ENCODE measurements around the gene RFT1. TPM values are rescaled to one million over a fixed set of nuclear protein-coding genes. Genes with fewer than 3 reads are reported as not detected.

Gene RFT1
- total and polyA plus RNA-seq, 7 experiments from 2014 or later = 16.0 to 32.0 (median 24.1) TPM

DNA sequence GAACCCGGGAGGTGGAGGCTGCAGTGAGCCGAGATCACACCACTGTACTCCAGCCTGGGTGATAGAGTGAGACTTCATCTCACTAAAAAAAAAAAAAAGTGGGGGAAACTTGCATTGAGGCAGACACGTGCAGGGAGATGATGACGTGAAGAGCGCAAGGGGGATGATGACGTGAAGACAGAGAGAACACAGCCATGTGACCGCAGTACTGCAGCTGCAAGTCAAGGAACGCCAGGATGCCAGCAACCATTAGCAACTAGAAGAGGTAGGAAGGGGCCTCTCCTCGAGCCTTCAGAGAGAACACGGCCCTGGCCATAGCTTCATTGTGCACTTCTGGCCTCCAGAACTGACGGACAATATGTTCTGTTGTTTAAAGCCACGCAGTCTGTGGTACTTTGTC, 28.3 kb downstream of the RFT1 start:
- H3K4me3 ChIP-seq (ENCODE audit: low read length) = no peak overlapping the region
- Mint-ChIP-seq H3K9me3 (no peaks in the 10 kb centered on the region), H3K4me1 (peaks cover 32 to 83% (median 63%) of the 10 kb centered on the region in 7 donors), H3K36me3 (peaks cover 8 to 30% (median 27%) of the 10 kb centered on the region in 5 donors), H3K27me3 (no peaks in the 10 kb centered on the region), H3K4me3 (peak overlapping the region in 7 of 10 donors; percentile 28 to 82 (median 68)), H3K27ac (peak overlapping the region in 8 of 9 donors; percentile 17 to 95 (median 72))
- ATAC-seq (no peak), DNase-seq (no peak)
- intact Hi-C loops (cut with micrococcal nuclease) = loop anchor here in 1 of 2 donors (1.0 to 2.0 kb wide), 2 partner anchors 8 to 29 kb away; no protein-coding TSS in a partner anchor
- no peak overlapping the region for H3K27ac ChIP-seq (ENCODE audit: low read depth, low read length)
- H3K4me1 ChIP-seq (ENCODE audit: control insufficient read depth in 2 of 2, insufficient read depth in 2 of 2, low read length in 2 of 2) = peaks cover 0 to 23% of the 10 kb centered on the region in 2 donors
- peaks cover 5 to 53% (median 8%) of the 10 kb centered on the region in 3 experiments for H3K36me3 ChIP-seq (ENCODE audit: control insufficient read depth in 2 of 3, insufficient read depth in 3 of 3, low read length in 3 of 3)
- H3K9me3 ChIP-seq (ENCODE audit: control insufficient read depth in 2 of 3, low read length in 3 of 3) = no peaks in the 10 kb centered on the region
- H3K27me3 ChIP-seq (ENCODE audit: control insufficient read depth in 2 of 2, insufficient read depth in 2 of 2, low read length in 2 of 2) = no peaks in the 10 kb centered on the region
- POLR2A ChIA-PET = interaction anchor here (1.3 kb wide), 1 partner anchor 8 kb away, joined by 4 read pairs; no protein-coding TSS in a partner anchor
- CTCF ChIA-PET = no interaction called here

DNA sequence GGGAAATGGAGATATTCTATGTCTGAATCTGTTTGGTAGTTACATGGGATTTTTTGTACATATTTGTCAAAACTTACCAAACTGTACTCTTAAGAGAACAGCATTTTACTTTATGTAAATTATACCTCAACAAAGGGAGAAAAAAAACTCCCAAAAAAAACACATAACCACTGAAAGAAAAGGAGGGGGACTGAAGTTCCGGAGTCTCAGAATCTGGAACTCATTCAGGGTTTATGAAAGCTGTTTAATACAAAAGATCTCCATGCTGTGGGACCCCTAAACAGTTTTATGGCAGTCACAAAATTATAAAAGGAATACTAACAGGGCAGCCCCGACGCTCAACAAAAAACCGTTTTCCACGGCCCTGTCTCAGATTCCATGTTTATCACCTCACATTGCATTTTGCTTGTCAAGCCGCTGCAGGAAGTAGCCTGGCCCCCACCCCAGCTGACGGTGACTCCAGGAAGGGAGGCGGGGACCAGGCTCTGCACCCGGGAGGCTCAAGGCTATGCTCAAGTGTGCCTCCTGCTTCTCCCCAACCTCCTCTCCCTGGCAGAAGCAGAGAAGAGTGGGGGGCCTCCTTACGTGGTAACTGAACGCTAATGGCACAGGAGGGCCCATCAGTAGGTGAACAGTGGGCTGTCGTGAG, 29.3 kb downstream of the RFT1 start:
- Mint-ChIP-seq H3K36me3 (peaks cover 5 to 30% (median 21%) of the 10 kb centered on the region in 5 donors), H3K4me1 (peaks cover 32 to 77% (median 63%) of the 10 kb centered on the region in 7 donors), H3K9me3 (no peaks in the 10 kb centered on the region), H3K4me3 (peak overlapping the region in 9 of 10 donors; percentile 13 to 82 (median 69)), H3K27ac (peak overlapping the region in 8 of 9 donors; percentile 0 to 95 (median 81)), H3K27me3 (no peaks in the 10 kb centered on the region)
- DNase-seq (peak in 6 of 9 donors; percentile 21 to 50 (median 38)), ATAC-seq (peak; percentile 46)
- peaks cover 5 to 49% (median 8%) of the 10 kb centered on the region in 3 experiments for H3K36me3 ChIP-seq (ENCODE audit: control insufficient read depth in 2 of 3, insufficient read depth in 3 of 3, low read length in 3 of 3)
- intact Hi-C loops (cut with micrococcal nuclease) = no loop called here
- H3K9me3 ChIP-seq (ENCODE audit: control insufficient read depth in 2 of 3, low read length in 3 of 3) = no peaks in the 10 kb centered on the region
- CTCF ChIA-PET = no interaction called here
- H3K4me1 ChIP-seq (ENCODE audit: control insufficient read depth in 2 of 2, insufficient read depth in 2 of 2, low read length in 2 of 2) = peaks cover 0 to 23% of the 10 kb centered on the region in 2 donors
- H3K27ac ChIP-seq (ENCODE audit: low read depth, low read length) = peak overlapping the region; percentile 44
- POLR2A ChIA-PET = interaction anchor here (0.6 to 1.3 kb wide), 2 partner anchors 9 to 28 kb away, joined by 3 to 4 read pairs; no protein-coding TSS in a partner anchor
- H3K27me3 ChIP-seq (ENCODE audit: control insufficient read depth in 2 of 2, insufficient read depth in 2 of 2, low read length in 2 of 2) = no peaks in the 10 kb centered on the region
- no peak overlapping the region for H3K4me3 ChIP-seq (ENCODE audit: low read length)

DNA sequence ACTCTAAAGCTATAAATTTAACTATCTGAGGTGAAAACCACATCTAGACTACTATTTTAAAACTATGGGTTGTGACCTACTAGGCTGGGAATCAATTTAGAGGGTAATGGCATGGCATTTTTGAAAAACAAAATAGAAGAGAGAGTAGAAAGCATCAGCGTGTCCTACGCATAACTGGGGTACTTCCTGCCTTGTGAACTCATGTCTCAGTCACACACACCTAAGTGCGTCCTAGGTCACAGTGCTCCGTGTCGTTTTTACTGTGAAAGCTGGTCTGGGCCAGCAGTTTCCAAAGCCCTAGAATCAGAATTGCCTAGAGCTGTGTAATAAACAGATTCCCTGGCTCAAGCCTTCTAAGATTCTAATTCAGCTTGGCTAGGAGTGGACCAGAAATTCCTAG, 32.3 kb downstream of the RFT1 start:
- Mint-ChIP-seq H3K9me3 (no peaks in the 10 kb centered on the region), H3K36me3 (peaks cover 4 to 27% (median 20%) of the 10 kb centered on the region in 5 donors), H3K4me3 (peak overlapping the region in 5 of 10 donors; percentile 11 to 56 (median 46)), H3K4me1 (peaks cover 30 to 54% (median 51%) of the 10 kb centered on the region in 7 donors), H3K27me3 (no peaks in the 10 kb centered on the region), H3K27ac (peak overlapping the region in 8 of 9 donors; percentile 2 to 85 (median 62))
- peaks cover 0 to 22% of the 10 kb centered on the region in 2 donors for H3K4me1 ChIP-seq (ENCODE audit: control insufficient read depth in 2 of 2, insufficient read depth in 2 of 2, low read length in 2 of 2)
- no peak overlapping the region for H3K4me3 ChIP-seq (ENCODE audit: low read length)
- no peaks in the 10 kb centered on the region for H3K27me3 ChIP-seq (ENCODE audit: control insufficient read depth in 2 of 2, insufficient read depth in 2 of 2, low read length in 2 of 2)
- no peaks in the 10 kb centered on the region for H3K9me3 ChIP-seq (ENCODE audit: control insufficient read depth in 2 of 3, low read length in 3 of 3)
- H3K36me3 ChIP-seq (ENCODE audit: control insufficient read depth in 2 of 3, insufficient read depth in 3 of 3, low read length in 3 of 3) = peaks cover 0 to 44% (median 8%) of the 10 kb centered on the region in 3 experiments
- CTCF ChIA-PET = no interaction called here
- DNase-seq (peak in 3 of 9 donors; percentile 11 to 37 (median 32)), ATAC-seq (peak; percentile 35)
- H3K27ac ChIP-seq (ENCODE audit: low read depth, low read length) = no peak overlapping the region
- intact Hi-C loops (cut with micrococcal nuclease) = no loop called here
- POLR2A ChIA-PET = interaction anchor here (1.1 kb wide), 1 partner anchor 33 kb away, joined by 3 read pairs; no protein-coding TSS in a partner anchor

DNA sequence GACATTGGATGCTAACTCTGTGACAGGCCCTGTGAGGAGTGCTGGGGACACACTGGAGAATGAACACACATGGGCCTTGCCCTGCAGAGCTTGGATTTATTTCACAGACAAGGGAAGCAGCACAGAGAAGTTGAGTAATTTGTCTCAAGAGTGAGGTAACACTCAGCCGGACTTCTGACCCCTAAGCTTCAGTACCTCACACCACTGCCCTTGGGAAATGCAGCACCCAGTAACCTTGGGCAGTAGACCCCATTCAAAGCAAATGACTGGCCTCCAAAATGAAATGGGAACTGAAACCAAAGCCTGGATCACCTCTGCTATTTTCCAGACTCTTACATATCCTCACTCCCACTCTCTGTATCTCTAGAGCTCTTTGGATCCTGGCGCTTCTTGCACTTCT, 37.3 kb downstream of the RFT1 start:
- Histone ChIP-seq H3K4me3 (ENCODE audit: low read length) (no peak overlapping the region), H3K27ac (ENCODE audit: low read depth, low read length) (no peak overlapping the region), H3K4me1 (ENCODE audit: control insufficient read depth in 2 of 2, insufficient read depth in 2 of 2, low read length in 2 of 2) (no peaks in the 10 kb centered on the region), H3K27me3 (ENCODE audit: control insufficient read depth in 2 of 2, insufficient read depth in 2 of 2, low read length in 2 of 2) (no peaks in the 10 kb centered on the region), H3K36me3 (ENCODE audit: control insufficient read depth in 2 of 3, insufficient read depth in 3 of 3, low read length in 3 of 3) (peaks cover 0 to 62% (median 5%) of the 10 kb centered on the region in 3 experiments), H3K9me3 (ENCODE audit: control insufficient read depth in 2 of 3, low read length in 3 of 3) (no peaks in the 10 kb centered on the region)
- H3K4me3 Mint-ChIP-seq = no peak overlapping the region
- no peak for DNase-seq
- H3K27me3 Mint-ChIP-seq = no peaks in the 10 kb centered on the region
- no peak for ATAC-seq
- peak overlapping the region in 2 of 9 donors; percentile 15 to 16 for H3K27ac Mint-ChIP-seq
- no peaks in the 10 kb centered on the region for H3K9me3 Mint-ChIP-seq
- CTCF ChIA-PET = no interaction called here
- intact Hi-C loops (cut with micrococcal nuclease) = no loop called here
- H3K36me3 Mint-ChIP-seq = peaks cover 4 to 40% (median 11%) of the 10 kb centered on the region in 5 donors
- peaks cover 4 to 8% (median 6%) of the 10 kb centered on the region in 7 donors for H3K4me1 Mint-ChIP-seq
- POLR2A ChIA-PET = interaction anchor here (1.0 kb wide), 1 partner anchor 9 kb away, joined by 3 read pairs; no protein-coding TSS in a partner anchor

DNA sequence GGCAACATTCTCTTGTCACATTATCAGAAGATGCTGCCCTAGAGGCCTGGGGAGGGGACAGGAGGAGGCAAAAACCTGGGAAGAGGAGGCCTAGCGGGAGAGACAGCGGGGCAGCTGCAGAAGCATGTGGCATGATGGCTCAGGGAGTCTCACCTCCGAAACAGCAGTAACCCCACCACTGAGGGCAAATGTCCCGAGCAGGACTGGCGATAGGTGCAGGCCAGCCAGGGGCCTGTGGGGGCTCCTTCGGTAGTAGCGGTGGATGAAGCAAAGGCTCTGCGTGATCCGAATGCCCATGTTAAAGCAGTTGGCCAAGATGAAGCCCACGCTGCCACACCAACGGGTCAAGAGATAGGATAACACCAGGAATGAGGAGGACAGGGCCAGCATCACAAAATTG, 38.0 kb downstream of the RFT1 start:
- no peaks in the 10 kb centered on the region for H3K9me3 Mint-ChIP-seq
- intact Hi-C loops (cut with micrococcal nuclease) = no loop called here
- peak overlapping the region in 2 of 9 donors; percentile 23 to 25 for H3K27ac Mint-ChIP-seq
- no peaks in the 10 kb centered on the region for H3K27me3 Mint-ChIP-seq
- H3K27me3 ChIP-seq (ENCODE audit: control insufficient read depth in 2 of 2, insufficient read depth in 2 of 2, low read length in 2 of 2) = no peaks in the 10 kb centered on the region
- H3K36me3 Mint-ChIP-seq = peaks cover 4 to 44% (median 8%) of the 10 kb centered on the region in 5 donors
- ChIA-PET POLR2A (interaction anchor here (1.0 kb wide), 1 partner anchor 8 kb away, joined by 3 read pairs; no protein-coding TSS in a partner anchor), CTCF (no interaction called here)
- H3K36me3 ChIP-seq (ENCODE audit: control insufficient read depth in 2 of 3, insufficient read depth in 3 of 3, low read length in 3 of 3) = peaks cover 0 to 62% (median 5%) of the 10 kb centered on the region in 3 experiments
- ATAC-seq = no peak
- H3K9me3 ChIP-seq (ENCODE audit: control insufficient read depth in 2 of 3, low read length in 3 of 3) = no peaks in the 10 kb centered on the region
- H3K4me1 ChIP-seq (ENCODE audit: control insufficient read depth in 2 of 2, insufficient read depth in 2 of 2, low read length in 2 of 2) = no peaks in the 10 kb centered on the region
- H3K4me3 ChIP-seq (ENCODE audit: low read length) = no peak overlapping the region
- no peak overlapping the region for H3K27ac ChIP-seq (ENCODE audit: low read depth, low read length)
- no peak for DNase-seq
- H3K4me3 Mint-ChIP-seq = no peak overlapping the region
- peaks cover 0 to 5% (median 0%) of the 10 kb centered on the region in 7 donors for H3K4me1 Mint-ChIP-seq

DNA sequence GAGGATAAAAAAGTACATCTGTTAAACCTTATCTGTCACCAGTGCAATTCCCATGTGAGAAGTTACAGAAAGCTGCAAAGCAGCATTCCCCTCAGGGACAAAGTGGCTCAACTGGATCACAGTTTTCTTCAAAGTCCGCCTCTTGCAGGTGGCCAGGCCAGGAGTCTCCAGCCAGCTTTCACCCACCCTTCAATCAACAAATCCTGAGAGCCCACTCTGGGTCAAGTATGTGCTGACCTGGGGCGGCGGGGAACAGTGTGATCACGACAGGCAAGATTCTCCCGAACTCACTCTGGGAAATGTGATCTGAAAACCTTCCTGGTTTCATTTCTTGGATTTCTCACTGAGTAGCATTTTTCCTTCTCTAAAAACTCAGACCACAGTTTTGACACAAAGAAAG, 39.2 kb downstream of the RFT1 start:
- Histone ChIP-seq H3K27ac (ENCODE audit: low read depth, low read length) (no peak overlapping the region), H3K4me1 (ENCODE audit: control insufficient read depth in 2 of 2, insufficient read depth in 2 of 2, low read length in 2 of 2) (no peaks in the 10 kb centered on the region), H3K4me3 (ENCODE audit: low read length) (no peak overlapping the region), H3K27me3 (ENCODE audit: control insufficient read depth in 2 of 2, insufficient read depth in 2 of 2, low read length in 2 of 2) (no peaks in the 10 kb centered on the region), H3K36me3 (ENCODE audit: control insufficient read depth in 2 of 3, insufficient read depth in 3 of 3, low read length in 3 of 3) (peaks cover 0 to 61% (median 5%) of the 10 kb centered on the region in 3 experiments), H3K9me3 (ENCODE audit: control insufficient read depth in 2 of 3, low read length in 3 of 3) (no peaks in the 10 kb centered on the region)
- H3K27ac Mint-ChIP-seq = no peak overlapping the region
- no peaks in the 10 kb centered on the region for H3K9me3 Mint-ChIP-seq
- H3K4me1 Mint-ChIP-seq = peaks cover 0 to 6% (median 0%) of the 10 kb centered on the region in 7 donors
- intact Hi-C loops (cut with micrococcal nuclease) = no loop called here
- no peak for DNase-seq
- H3K27me3 Mint-ChIP-seq = no peaks in the 10 kb centered on the region
- H3K36me3 Mint-ChIP-seq = peaks cover 4 to 44% (median 10%) of the 10 kb centered on the region in 5 donors
- ChIA-PET POLR2A (no interaction called here), CTCF (no interaction called here)
- H3K4me3 Mint-ChIP-seq = no peak overlapping the region
- ATAC-seq = no peak
